Activated B cell treated with CpG ODN at 0.5 μM for 24 hours (primary cell): Measurements from ENCODE around the gene MB21D2. TPM values are rescaled to one million over a fixed set of nuclear protein-coding genes. Genes with fewer than 3 reads are reported as not detected.

ENCODE experiments used
- ATAC-seq: fragments of 200-7000 bp; cut with Tn5 transposase; one replicate; pipeline ENCODE4 v1.10.0; 2021; ENCODE audit warnings: low read depth, mild to moderate bottlenecking, moderate library complexity
- CTCF ChIA-PET: fragments of 350-600 bp; sonication (Branson Sonifier 250); formaldehyde crosslinking; loops from one replicate; lab custom pipeline; 2021; ENCODE audit warnings: antibody characterized with exemption; lab: Charles Lee
- POLR2A ChIA-PET: fragments of 350-600 bp; sonication (Branson Sonifier 250); formaldehyde crosslinking; loops from one replicate; lab custom pipeline; 2021; ENCODE audit warnings: antibody characterized with exemption; lab: Charles Lee
- DNase-seq: peaks from one replicate; pipeline ENCODE4 v3.0.0; 2022
- H3K27ac Mint-ChIP-seq: one replicate; pipeline ENCODE4 v1.8.0; 2020; ENCODE audit warnings: mixed read lengths
- H3K27me3 Mint-ChIP-seq: one replicate; pipeline ENCODE4 v1.8.0; 2021; ENCODE audit warnings: mixed read lengths
- H3K36me3 Mint-ChIP-seq: one replicate; pipeline ENCODE4 v1.8.0; 2021; ENCODE audit warnings: low read depth, mixed read lengths
- H3K4me1 Mint-ChIP-seq: one replicate; pipeline ENCODE4 v1.8.0; 2021; ENCODE audit warnings: mixed read lengths
- H3K4me3 Mint-ChIP-seq: one replicate; pipeline ENCODE4 v1.8.0; 2020; ENCODE audit warnings: mild to moderate bottlenecking, mixed read lengths
- H3K9me3 Mint-ChIP-seq: one replicate; pipeline ENCODE4 v1.8.0; 2020; ENCODE audit warnings: mixed read lengths
- intact Hi-C: fragments of 100-400 bp; cut with micrococcal nuclease; formaldehyde crosslinking; loops from one replicate; pipeline ENCODE4 v1.15.1; 2024
- total RNA-seq: library from RNA; stranded (reverse); gene quantifications from 2 replicates; pipeline ENCODE4 v1.2.3, GENCODE V29; 2022
- TF ChIP-seq, protein P1 (sequence below): fragments of 200-600 bp; IDR thresholded peaks from one replicate; pipeline ENCODE4 v1.8.0; 2022; ENCODE audit warnings: antibody characterized with exemption, mild to moderate bottlenecking

The MB21D2 gene
- total RNA-seq, 1 donor from 2014 or later, result 0.09 TPM

DNA sequence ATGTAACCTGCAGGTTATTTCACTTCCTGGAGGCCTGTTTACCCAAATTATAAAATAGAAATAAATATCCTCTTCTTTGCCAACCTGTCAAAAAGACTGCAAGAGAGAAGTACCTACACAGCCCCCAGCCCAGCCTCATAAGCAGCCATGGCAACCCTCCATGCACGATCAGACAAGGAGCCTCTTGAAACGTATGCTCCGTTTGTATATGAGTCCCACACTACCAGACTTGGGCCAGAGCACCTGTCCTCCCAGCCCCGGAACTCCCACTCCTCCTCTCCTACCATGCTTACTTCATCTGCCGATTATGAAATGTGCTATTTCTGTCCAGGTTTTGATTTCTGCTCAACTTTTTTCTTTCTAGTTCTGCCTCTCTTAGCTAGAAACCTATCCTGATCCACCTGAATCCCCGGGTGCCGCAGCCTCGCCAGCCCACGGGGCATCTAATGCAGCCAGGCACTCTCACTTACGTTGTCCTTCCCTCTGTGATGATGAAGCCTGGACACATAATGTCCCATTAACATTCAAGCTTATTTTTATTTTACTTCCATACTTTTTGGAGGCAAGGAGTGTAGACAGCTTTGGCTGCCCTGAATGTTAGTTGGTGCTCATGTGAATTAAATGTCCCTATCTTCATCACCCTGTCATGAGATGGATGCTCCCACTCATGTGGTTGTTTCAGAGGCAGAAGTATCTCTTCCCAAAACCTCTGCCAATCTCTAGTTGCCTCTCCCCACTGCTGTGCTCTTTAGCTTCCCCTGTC lies 73.8 kb downstream of the MB21D2 start:
- TF ChIP-seq, protein P1, sequence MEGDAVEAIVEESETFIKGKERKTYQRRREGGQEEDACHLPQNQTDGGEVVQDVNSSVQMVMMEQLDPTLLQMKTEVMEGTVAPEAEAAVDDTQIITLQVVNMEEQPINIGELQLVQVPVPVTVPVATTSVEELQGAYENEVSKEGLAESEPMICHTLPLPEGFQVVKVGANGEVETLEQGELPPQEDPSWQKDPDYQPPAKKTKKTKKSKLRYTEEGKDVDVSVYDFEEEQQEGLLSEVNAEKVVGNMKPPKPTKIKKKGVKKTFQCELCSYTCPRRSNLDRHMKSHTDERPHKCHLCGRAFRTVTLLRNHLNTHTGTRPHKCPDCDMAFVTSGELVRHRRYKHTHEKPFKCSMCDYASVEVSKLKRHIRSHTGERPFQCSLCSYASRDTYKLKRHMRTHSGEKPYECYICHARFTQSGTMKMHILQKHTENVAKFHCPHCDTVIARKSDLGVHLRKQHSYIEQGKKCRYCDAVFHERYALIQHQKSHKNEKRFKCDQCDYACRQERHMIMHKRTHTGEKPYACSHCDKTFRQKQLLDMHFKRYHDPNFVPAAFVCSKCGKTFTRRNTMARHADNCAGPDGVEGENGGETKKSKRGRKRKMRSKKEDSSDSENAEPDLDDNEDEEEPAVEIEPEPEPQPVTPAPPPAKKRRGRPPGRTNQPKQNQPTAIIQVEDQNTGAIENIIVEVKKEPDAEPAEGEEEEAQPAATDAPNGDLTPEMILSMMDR, result no peak
- ChIA-PET CTCF (no interaction called here), POLR2A (no interaction called here)
- ATAC-seq (no peak), DNase-seq (no peak)
- no peaks in the 10 kb centered on the region for H3K36me3 Mint-ChIP-seq
- no peak overlapping the region for H3K27ac Mint-ChIP-seq
- intact Hi-C loops, result no loop called here
- H3K4me1 Mint-ChIP-seq, result no peaks in the 10 kb centered on the region
- H3K4me3 Mint-ChIP-seq, result no peak overlapping the region
- H3K9me3 Mint-ChIP-seq, result no peaks in the 10 kb centered on the region
- H3K27me3 Mint-ChIP-seq, result peaks cover 3% of the 10 kb centered on the region

DNA sequence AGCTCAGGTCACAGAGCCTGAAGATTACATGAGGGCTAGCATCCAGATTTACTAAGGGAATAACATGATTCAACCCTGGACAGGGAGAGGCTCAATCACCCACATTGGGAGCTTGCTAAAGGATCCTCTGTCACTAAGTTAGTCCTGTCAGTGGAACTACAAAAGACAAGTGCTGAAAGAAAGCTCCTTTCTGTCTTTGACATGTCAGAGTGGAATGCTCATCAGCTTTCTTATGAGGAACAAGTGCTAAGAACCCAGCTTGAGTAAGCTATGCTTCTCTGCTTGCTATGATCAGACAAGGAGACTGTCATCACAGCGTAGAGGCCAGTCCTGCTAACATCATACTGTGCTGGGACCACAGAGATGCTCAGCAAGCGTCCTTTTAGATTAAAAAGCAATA lies 74.5 kb downstream of the MB21D2 start:
- H3K4me3 Mint-ChIP-seq, result no peak overlapping the region
- CTCF ChIA-PET, result no interaction called here
- H3K27me3 Mint-ChIP-seq, result peaks cover 3% of the 10 kb centered on the region

DNA sequence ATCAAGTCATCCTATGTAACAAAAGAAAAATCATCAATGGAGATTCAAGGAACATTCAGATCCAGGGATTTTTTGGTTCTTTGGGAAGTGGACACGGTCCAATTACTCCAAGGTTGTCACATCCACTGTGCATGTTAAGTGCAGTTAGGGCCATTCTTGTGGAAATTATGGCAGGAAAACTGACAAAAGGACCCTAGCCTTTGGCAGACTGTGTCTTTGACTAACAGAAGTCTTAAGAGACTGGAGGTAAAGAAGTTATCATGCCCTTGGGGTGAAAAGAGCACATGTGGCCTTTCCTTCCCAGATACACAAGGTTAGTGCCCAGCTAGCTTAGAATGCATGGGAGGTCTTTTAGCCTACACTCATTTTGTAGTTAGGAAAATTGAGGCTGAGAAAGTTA lies 74.9 kb downstream of the MB21D2 start:
- Mint-ChIP-seq H3K4me3 (no peak overlapping the region), H3K9me3 (no peaks in the 10 kb centered on the region), H3K27ac (no peak overlapping the region), H3K36me3 (no peaks in the 10 kb centered on the region), H3K4me1 (no peaks in the 10 kb centered on the region), H3K27me3 (peaks cover 3% of the 10 kb centered on the region)
- ChIA-PET CTCF (no interaction called here), POLR2A (no interaction called here)
- intact Hi-C loops, result no loop called here
- no peak for DNase-seq
- no peak for ATAC-seq
- TF ChIP-seq, protein P1, result no peak

More for the DNA sequence above, 74.5 kb downstream of the MB21D2 start:
- intact Hi-C loops, result no loop called here
- H3K9me3 Mint-ChIP-seq, result no peaks in the 10 kb centered on the region
- H3K27ac Mint-ChIP-seq, result no peak overlapping the region
- POLR2A ChIA-PET, result no interaction called here
- no peaks in the 10 kb centered on the region for H3K36me3 Mint-ChIP-seq
- DNase-seq, result no peak
- TF ChIP-seq, protein P1, result no peak
- no peak for ATAC-seq
- no peaks in the 10 kb centered on the region for H3K4me1 Mint-ChIP-seq

DNA sequence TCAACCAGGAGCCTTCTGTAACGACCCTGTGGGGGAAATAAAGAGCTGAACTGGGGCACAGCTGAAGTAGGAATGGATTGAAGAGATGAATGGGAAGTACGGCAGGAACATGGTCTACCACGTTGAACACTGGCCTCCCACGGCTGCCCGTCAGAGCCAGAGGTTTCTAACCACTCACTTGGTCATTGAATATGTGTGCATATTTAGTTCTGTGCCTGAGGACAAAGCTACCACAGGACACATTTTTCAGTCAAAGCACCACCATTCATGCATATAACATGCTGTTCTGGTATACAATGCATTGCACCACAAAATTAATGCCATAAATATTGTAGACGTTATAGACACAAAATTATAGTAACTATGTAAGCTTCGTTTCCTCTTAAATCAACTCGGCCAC lies 75.5 kb downstream of the MB21D2 start:
- TF ChIP-seq, protein P1, result no peak
- Mint-ChIP-seq H3K27me3 (peaks cover 3% of the 10 kb centered on the region), H3K27ac (no peak overlapping the region), H3K4me1 (no peaks in the 10 kb centered on the region), H3K36me3 (no peaks in the 10 kb centered on the region), H3K4me3 (no peak overlapping the region), H3K9me3 (no peaks in the 10 kb centered on the region)
- ChIA-PET POLR2A (no interaction called here), CTCF (no interaction called here)
- DNase-seq, result no peak
- intact Hi-C loops, result no loop called here
- no peak for ATAC-seq

DNA sequence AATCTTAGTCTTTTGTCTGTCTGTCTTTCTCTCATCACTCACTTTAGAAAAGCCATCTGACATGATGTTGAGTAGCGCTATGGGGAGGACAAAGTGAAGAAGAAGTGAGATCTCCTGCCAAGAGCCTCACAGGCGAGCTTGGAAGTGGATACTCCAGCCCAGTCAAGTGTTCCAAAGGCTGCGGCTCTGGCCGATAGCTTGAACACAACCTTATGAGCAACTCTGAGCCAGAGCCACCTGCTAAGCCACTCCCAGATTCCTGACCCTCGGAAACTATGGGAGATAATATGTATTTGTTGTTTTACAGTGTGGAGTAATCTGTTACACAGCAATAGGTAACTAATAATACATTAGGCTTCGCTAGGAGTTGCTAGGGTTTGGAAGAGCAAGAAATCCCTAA lies 76.2 kb downstream of the MB21D2 start:
- ChIA-PET CTCF (no interaction called here), POLR2A (no interaction called here)
- TF ChIP-seq, protein P1, result no peak
- DNase-seq (no peak), ATAC-seq (no peak)
- no peak overlapping the region for H3K4me3 Mint-ChIP-seq
- no peaks in the 10 kb centered on the region for H3K36me3 Mint-ChIP-seq
- intact Hi-C loops, result no loop called here
- no peaks in the 10 kb centered on the region for H3K4me1 Mint-ChIP-seq
- no peak overlapping the region for H3K27ac Mint-ChIP-seq
- peaks cover 3% of the 10 kb centered on the region for H3K27me3 Mint-ChIP-seq
- H3K9me3 Mint-ChIP-seq, result no peaks in the 10 kb centered on the region
